HEK293 (cell line): Measurements from ENCODE around the gene RBFOX1.

Experiments
- CTCF ChIA-PET: fragments of 350-600 bp; formaldehyde crosslinking; extraction: SDS; loops from one replicate; lab custom pipeline; 2021; ENCODE audit warnings: antibody characterized with exemption; lab: Yijun Ruan, JAX
- POLR2A ChIA-PET: fragments of 300-600 bp; formaldehyde crosslinking; extraction: SDS; loops from one replicate; lab custom pipeline; 2020; ENCODE audit warnings: antibody characterized with exemption, inconsistent platforms; lab: Yijun Ruan, JAX
- H3K27ac ChIP-seq: fragments of 200-500 bp; sonication (Bioruptor generic); 2 replicates; pipeline ENCODE4 v1.5.1; 2014; ENCODE audit warnings: low read depth, low read length, control low read depth, inconsistent platforms; ENCODE audit errors: extremely low read depth
- H3K36me3 ChIP-seq, 2 experiments: fragments of 200-500 bp in 1 of 2; sonication (Bioruptor generic) in 1 of 2; 1 replicate in 1 of 2; 2 replicates in 1 of 2; pipeline ENCODE4 v1.5.1; 2014 to 2017; ENCODE audit warnings: inconsistent platforms in 2 of 2, low read length in 2 of 2; ENCODE audit not compliant: control insufficient read depth in 2 of 2, insufficient read depth in 1 of 2
- H3K4me1 ChIP-seq: fragments of 200-500 bp; sonication (Bioruptor generic); 2 replicates; pipeline ENCODE4 v1.5.1; 2014; ENCODE audit warnings: mild to moderate bottlenecking, low read length, inconsistent platforms; ENCODE audit not compliant: control insufficient read depth, insufficient read depth
- H3K4me3 ChIP-seq: 2 replicates; pipeline ENCODE4 v1.5.1; 2011; ENCODE audit warnings: low read depth, mild to moderate bottlenecking, control low read depth, low read length, moderate library complexity
- H3K9me3 ChIP-seq: fragments of 200-500 bp; sonication (Bioruptor generic); 2 replicates; pipeline ENCODE4 v1.5.1; 2014; ENCODE audit warnings: low read depth, low read length, inconsistent platforms; ENCODE audit not compliant: control insufficient read depth, insufficient read depth
- BCL11A ChIP-seq: fragments of 450-650 bp; formaldehyde crosslinking; IDR thresholded peaks from 2 replicates; pipeline ENCODE4 v1.5.1; 2016; ENCODE audit warnings: low read depth, missing biosample characterization, missing genetic modification characterization
- GFI1B ChIP-seq: fragments of 450-650 bp; formaldehyde crosslinking; IDR thresholded peaks from 2 replicates; pipeline ENCODE4 v1.5.1; 2016; ENCODE audit warnings: missing biosample characterization, missing genetic modification characterization
- GLIS2 ChIP-seq: fragments of 450-650 bp; formaldehyde crosslinking; IDR thresholded peaks from 2 replicates; pipeline ENCODE4 v1.5.1; 2016; ENCODE audit warnings: missing biosample characterization, missing genetic modification characterization
- MYNN ChIP-seq: fragments of 450-650 bp; formaldehyde crosslinking; IDR thresholded peaks from 2 replicates; pipeline ENCODE4 v1.5.1; 2016; ENCODE audit warnings: missing biosample characterization, missing genetic modification characterization, borderline replicate concordance
- OVOL3 ChIP-seq: fragments of 450-650 bp; formaldehyde crosslinking; IDR thresholded peaks from 2 replicates; pipeline ENCODE4 v1.5.1; 2016; ENCODE audit warnings: missing biosample characterization, missing genetic modification characterization
- PRDM1 ChIP-seq: fragments of 450-650 bp; formaldehyde crosslinking; IDR thresholded peaks from 2 replicates; pipeline ENCODE4; 2016; ENCODE audit warnings: missing biosample characterization, missing genetic modification characterization
- RBAK ChIP-seq: fragments of 450-650 bp; formaldehyde crosslinking; IDR thresholded peaks from 2 replicates; pipeline ENCODE4 v1.5.1; 2016; ENCODE audit warnings: missing biosample characterization, missing genetic modification characterization
- REPIN1 ChIP-seq: fragments of 450-650 bp; formaldehyde crosslinking; IDR thresholded peaks from 2 replicates; pipeline ENCODE4 v1.5.1; 2017; ENCODE audit warnings: missing biosample characterization, missing genetic modification characterization, low read depth
- SCRT1 ChIP-seq: fragments of 450-650 bp; formaldehyde crosslinking; IDR thresholded peaks from 2 replicates; pipeline ENCODE4 v1.5.1; 2016; ENCODE audit warnings: missing biosample characterization, missing genetic modification characterization, borderline replicate concordance
- SP7 ChIP-seq: fragments of 450-650 bp; formaldehyde crosslinking; IDR thresholded peaks from 2 replicates; pipeline ENCODE4 v1.5.1; 2016; ENCODE audit warnings: missing biosample characterization, missing genetic modification characterization
- ZBTB20 ChIP-seq: fragments of 450-650 bp; formaldehyde crosslinking; IDR thresholded peaks from 2 replicates; pipeline ENCODE4 v1.5.1; 2016; ENCODE audit warnings: missing biosample characterization, missing genetic modification characterization
- ZBTB21 ChIP-seq: fragments of 450-650 bp; formaldehyde crosslinking; IDR thresholded peaks from 2 replicates; pipeline ENCODE4 v1.5.1; 2017; ENCODE audit warnings: missing biosample characterization, missing genetic modification characterization
- ZBTB44 ChIP-seq: fragments of 450-650 bp; IDR thresholded peaks from 2 replicates; pipeline ENCODE4 v1.5.1; 2018; ENCODE audit warnings: missing biosample characterization, mild to moderate bottlenecking, missing genetic modification characterization
- ZFP3 ChIP-seq: fragments of 450-650 bp; formaldehyde crosslinking; IDR thresholded peaks from 2 replicates; pipeline ENCODE4 v1.5.1; 2016; ENCODE audit warnings: low read depth, missing biosample characterization, missing genetic modification characterization
- ZFP41 ChIP-seq: fragments of 450-650 bp; formaldehyde crosslinking; IDR thresholded peaks from 2 replicates; pipeline ENCODE4 v1.5.1; 2016; ENCODE audit warnings: missing biosample characterization, missing genetic modification characterization, borderline replicate concordance
- ZNF114 ChIP-seq: fragments of 450-650 bp; formaldehyde crosslinking; IDR thresholded peaks from 2 replicates; pipeline ENCODE4 v1.5.0; 2017; ENCODE audit warnings: missing biosample characterization, missing genetic modification characterization
- ZNF23 ChIP-seq: fragments of 450-650 bp; formaldehyde crosslinking; IDR thresholded peaks from 2 replicates; pipeline ENCODE4 v1.5.1; 2016; ENCODE audit warnings: missing biosample characterization, missing genetic modification characterization, borderline replicate concordance
- ZNF354C ChIP-seq: fragments of 450-650 bp; formaldehyde crosslinking; IDR thresholded peaks from 2 replicates; pipeline ENCODE4 v1.5.1; 2016; ENCODE audit warnings: missing biosample characterization, missing genetic modification characterization, low read depth, borderline replicate concordance
- ZNF549 ChIP-seq: fragments of 450-650 bp; IDR thresholded peaks from 2 replicates; pipeline ENCODE4 v1.5.1; 2018; ENCODE audit warnings: missing biosample characterization, missing genetic modification characterization, mild to moderate bottlenecking, inconsistent platforms, moderate library complexity
- ZNF664 ChIP-seq: fragments of 450-650 bp; formaldehyde crosslinking; IDR thresholded peaks from 2 replicates; pipeline ENCODE4 v1.5.1; 2016; ENCODE audit warnings: missing biosample characterization, missing genetic modification characterization
- ZNF830 ChIP-seq: fragments of 450-650 bp; IDR thresholded peaks from 2 replicates; pipeline ENCODE4 v1.5.0; 2018; ENCODE audit warnings: missing biosample characterization, missing genetic modification characterization, low read depth, mild to moderate bottlenecking, moderate library complexity
- TF ChIP-seq, protein P1 (sequence below): fragments of 450-650 bp; formaldehyde crosslinking; IDR thresholded peaks from 2 replicates; pipeline ENCODE4 v1.5.1; 2016; ENCODE audit warnings: missing biosample characterization, missing genetic modification characterization, low read depth
- TF ChIP-seq, protein P2 (sequence below): fragments of 450-650 bp; formaldehyde crosslinking; IDR thresholded peaks from 2 replicates; pipeline ENCODE4 v1.5.1; 2017; ENCODE audit warnings: missing biosample characterization, mild to moderate bottlenecking, missing genetic modification characterization, moderate library complexity

The RBFOX1 gene

DNA sequence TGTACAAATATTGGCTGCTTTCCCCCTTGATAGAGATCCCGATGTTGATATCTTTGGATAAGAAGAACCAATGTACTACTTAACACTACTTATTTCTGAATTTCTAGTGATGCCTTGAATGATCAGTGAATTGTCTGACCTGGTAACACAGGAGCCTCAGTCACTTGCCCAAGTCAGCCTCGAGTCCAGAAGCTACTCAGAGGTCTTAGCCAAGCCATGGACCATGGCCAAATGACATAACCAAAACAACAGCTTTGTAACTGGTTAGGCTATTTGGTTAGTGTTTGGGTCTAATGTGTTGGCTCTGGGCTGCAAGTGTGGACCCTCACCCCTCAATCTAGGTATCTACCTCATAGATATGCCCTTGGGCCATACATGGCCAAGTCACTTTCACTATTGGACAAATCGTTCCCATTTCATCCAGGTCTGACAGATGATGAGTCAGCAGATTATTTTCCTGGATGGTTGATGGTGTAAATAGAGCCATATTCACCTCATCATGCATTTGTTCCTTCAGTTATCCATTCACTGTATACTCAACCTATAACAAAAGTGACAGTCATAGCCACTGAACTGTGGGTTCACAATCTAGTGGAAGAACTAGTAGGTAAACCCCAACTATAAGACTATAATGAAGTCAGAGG lies 3.5 kb downstream of the RBFOX1 start (continued):
- TF ChIP-seq ZNF23 (tag by site-specific recombination) (no peak), ZBTB21 (tag by site-specific recombination) (no peak), RBAK (no peak)

DNA sequence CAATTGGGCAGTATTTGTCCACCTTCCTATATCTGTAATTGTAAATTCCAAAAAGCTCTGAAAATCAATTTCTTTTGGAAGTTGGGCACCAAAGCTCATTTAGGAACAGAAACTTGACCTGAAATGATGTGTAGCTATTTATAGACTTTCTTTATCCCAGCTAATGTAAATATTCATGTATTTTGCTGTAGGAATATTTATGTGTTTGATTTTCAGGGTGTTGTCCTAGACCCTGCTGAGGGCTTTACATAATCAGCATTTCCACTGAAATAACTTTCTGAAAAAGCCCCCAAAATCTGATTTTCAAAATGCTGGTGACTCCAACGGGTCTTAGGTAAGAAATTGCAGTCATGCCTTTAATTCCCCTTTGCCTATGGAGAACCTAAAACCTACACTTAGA lies 4.1 kb downstream of the RBFOX1 start:
- CTCF ChIA-PET, result no interaction called here
- Histone ChIP-seq H3K4me3 (no peak overlapping the region), H3K4me1 (no peaks in the 10 kb centered on the region), H3K27ac (no peak overlapping the region), H3K9me3 (no peaks in the 10 kb centered on the region), H3K36me3 (no peaks in the 10 kb centered on the region)
- POLR2A ChIA-PET, result no interaction called here
- TF ChIP-seq OVOL3 (tag by site-specific recombination) (no peak), ZNF549 (tag by site-specific recombination) (no peak), ZNF664 (tag by site-specific recombination) (no peak), GLIS2 (tag by site-specific recombination) (no peak), BCL11A (no peak), PRDM1 (tag by site-specific recombination) (no peak), ZBTB20 (tag by site-specific recombination) (no peak), MYNN (tag by site-specific recombination) (no peak), ZNF830 (tag by site-specific recombination) (no peak), ZFP41 (tag by site-specific recombination) (no peak), REPIN1 (tag by site-specific recombination) (no peak), ZBTB44 (tag by site-specific recombination) (no peak), SCRT1 (tag by site-specific recombination) (no peak), ZFP3 (tag by site-specific recombination) (no peak), ZNF354C (tag by site-specific recombination) (no peak), GFI1B (tag by site-specific recombination) (no peak), ZNF114 (tag by site-specific recombination) (no peak), SP7 (tag by site-specific recombination) (no peak)
- TF ChIP-seq, protein P1, sequence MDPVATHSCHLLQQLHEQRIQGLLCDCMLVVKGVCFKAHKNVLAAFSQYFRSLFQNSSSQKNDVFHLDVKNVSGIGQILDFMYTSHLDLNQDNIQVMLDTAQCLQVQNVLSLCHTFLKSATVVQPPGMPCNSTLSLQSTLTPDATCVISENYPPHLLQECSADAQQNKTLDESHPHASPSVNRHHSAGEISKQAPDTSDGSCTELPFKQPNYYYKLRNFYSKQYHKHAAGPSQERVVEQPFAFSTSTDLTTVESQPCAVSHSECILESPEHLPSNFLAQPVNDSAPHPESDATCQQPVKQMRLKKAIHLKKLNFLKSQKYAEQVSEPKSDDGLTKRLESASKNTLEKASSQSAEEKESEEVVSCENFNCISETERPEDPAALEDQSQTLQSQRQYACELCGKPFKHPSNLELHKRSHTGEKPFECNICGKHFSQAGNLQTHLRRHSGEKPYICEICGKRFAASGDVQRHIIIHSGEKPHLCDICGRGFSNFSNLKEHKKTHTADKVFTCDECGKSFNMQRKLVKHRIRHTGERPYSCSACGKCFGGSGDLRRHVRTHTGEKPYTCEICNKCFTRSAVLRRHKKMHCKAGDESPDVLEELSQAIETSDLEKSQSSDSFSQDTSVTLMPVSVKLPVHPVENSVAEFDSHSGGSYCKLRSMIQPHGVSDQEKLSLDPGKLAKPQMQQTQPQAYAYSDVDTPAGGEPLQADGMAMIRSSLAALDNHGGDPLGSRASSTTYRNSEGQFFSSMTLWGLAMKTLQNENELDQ (tag by site-specific recombination), result no peak
- TF ChIP-seq, protein P2, sequence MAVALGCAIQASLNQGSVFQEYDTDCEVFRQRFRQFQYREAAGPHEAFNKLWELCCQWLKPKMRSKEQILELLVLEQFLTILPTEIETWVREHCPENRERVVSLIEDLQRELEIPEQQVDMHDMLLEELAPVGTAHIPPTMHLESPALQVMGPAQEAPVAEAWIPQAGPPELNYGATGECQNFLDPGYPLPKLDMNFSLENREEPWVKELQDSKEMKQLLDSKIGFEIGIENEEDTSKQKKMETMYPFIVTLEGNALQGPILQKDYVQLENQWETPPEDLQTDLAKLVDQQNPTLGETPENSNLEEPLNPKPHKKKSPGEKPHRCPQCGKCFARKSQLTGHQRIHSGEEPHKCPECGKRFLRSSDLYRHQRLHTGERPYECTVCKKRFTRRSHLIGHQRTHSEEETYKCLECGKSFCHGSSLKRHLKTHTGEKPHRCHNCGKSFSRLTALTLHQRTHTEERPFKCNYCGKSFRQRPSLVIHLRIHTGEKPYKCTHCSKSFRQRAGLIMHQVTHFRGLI (tag by site-specific recombination), result no peak
